ENCODE results near the gene ASPHD1. TPM values are rescaled to one million over a fixed set of nuclear protein-coding genes. Genes with fewer than 3 reads are reported as not detected.

The ASPHD1 gene
- polyA plus RNA-seq, 3 donors: not detected

DNA sequence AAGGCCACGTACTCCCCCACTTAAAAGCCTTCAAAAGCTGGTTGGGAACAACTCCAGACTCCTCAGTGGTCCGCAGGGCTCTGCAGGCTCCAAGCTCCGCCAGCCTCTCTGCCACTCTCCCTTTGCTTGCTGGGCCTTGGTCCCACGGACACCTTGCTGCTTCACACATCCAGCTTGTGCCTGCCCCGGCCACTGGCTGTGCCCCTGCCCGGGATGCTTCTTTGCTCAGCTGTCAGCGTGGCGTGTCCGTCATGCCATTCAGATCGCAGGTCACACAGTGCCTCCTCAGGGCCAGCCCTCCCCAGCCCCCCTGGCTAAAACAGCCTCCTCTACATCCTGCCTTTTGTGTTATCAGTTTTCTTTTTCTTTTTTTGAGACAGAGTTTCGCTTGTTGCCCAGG, 11.8 kb downstream of the ASPHD1 start:
- H3K27me3 Mint-ChIP-seq (ENCODE audit: low read depth in 3 of 3): no peaks in the 10 kb centered on the region

DNA sequence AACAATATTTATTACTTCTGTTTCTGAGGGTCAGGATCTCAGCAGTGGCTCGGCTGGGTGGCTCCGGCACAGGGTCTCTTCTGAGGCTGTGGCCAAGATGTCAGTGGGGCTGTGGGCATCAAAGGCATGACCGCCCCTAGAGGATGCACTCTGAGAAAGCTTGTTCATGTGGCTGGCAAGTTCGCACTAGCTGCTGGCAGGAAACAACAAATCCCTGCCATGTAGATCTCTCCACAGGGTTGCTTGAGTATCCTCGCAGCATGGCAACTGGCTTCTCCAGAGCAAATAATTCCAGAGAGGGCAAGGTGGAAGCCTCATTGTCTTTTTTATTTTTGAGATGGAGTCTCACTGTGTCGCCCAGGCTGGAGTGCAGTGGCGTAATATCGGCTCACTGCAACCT, 13.2 kb downstream of the ASPHD1 start:
- peaks cover 16% of the 10 kb centered on the region for H3K4me1 Mint-ChIP-seq
- peaks cover 7% of the 10 kb centered on the region for H4K20me1 ChIP-seq (ENCODE audit: insufficient read depth, low read length)
- no peak overlapping the region for H3K4me2 ChIP-seq (replicated peaks; ENCODE audit: extremely low read depth, low read length, poor library complexity, severe bottlenecking)
- intact Hi-C loops (cut with micrococcal nuclease): no loop called here
- 95% methylated on average over 3 of the region's 8 CpGs for WGBS (ENCODE audit: insufficient coverage)
- H3K79me2 ChIP-seq (ENCODE audit: insufficient read depth, low read length): no peaks in the 10 kb centered on the region
- peaks cover 47 to 54% of the 10 kb centered on the region in 2 donors for H3K36me3 Mint-ChIP-seq
- no peak overlapping the region for H3K27ac Mint-ChIP-seq
- no peak overlapping the region for H3K4me3 Mint-ChIP-seq
- no peak overlapping the region for H3K27ac ChIP-seq (ENCODE audit: low read depth in 1 of 2, low read length in 2 of 2)
- DNase-seq: no peak
- H3K27me3 ChIP-seq (ENCODE audit: control insufficient read depth in 2 of 2, insufficient read depth in 2 of 2, low read length in 2 of 2): no peaks in the 10 kb centered on the region
- H3K9me3 Mint-ChIP-seq: peaks cover 0 to 2% (median 0%) of the 10 kb centered on the region in 7 donors
- TF ChIP-seq, protein P1, sequence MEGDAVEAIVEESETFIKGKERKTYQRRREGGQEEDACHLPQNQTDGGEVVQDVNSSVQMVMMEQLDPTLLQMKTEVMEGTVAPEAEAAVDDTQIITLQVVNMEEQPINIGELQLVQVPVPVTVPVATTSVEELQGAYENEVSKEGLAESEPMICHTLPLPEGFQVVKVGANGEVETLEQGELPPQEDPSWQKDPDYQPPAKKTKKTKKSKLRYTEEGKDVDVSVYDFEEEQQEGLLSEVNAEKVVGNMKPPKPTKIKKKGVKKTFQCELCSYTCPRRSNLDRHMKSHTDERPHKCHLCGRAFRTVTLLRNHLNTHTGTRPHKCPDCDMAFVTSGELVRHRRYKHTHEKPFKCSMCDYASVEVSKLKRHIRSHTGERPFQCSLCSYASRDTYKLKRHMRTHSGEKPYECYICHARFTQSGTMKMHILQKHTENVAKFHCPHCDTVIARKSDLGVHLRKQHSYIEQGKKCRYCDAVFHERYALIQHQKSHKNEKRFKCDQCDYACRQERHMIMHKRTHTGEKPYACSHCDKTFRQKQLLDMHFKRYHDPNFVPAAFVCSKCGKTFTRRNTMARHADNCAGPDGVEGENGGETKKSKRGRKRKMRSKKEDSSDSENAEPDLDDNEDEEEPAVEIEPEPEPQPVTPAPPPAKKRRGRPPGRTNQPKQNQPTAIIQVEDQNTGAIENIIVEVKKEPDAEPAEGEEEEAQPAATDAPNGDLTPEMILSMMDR (IDR thresholded peaks at IDR 0.05): no peak
- no peak overlapping the region for H3K9ac ChIP-seq (ENCODE audit: insufficient read depth, low read length, poor library complexity, severe bottlenecking)
- H3K36me3 ChIP-seq (replicated peaks in 1 of 2; ENCODE audit: control insufficient read depth in 1 of 2, insufficient read depth in 2 of 2, low read length in 2 of 2): peaks cover 16 to 49% of the 10 kb centered on the region in 2 donors
- H3K9me3 ChIP-seq (replicated peaks in 1 of 2; ENCODE audit: control insufficient read depth in 1 of 2, insufficient read depth in 1 of 2, low read length in 2 of 2): no peaks in the 10 kb centered on the region
- no peaks in the 10 kb centered on the region for H3K27me3 Mint-ChIP-seq (ENCODE audit: low read depth in 3 of 3)
- no peak overlapping the region for H2AFZ ChIP-seq (ENCODE audit: insufficient read depth, low read depth, low read length, poor library complexity, severe bottlenecking)
- H3K4me1 ChIP-seq (ENCODE audit: control insufficient read depth in 1 of 2, insufficient read depth in 2 of 2, low read length in 2 of 2): peaks cover 14 to 16% of the 10 kb centered on the region in 2 donors
- H3K4me3 ChIP-seq (replicated peaks in 1 of 3; ENCODE audit: low read depth in 2 of 3, low read length in 3 of 3): no peak overlapping the region

More for the DNA sequence above, 11.8 kb downstream of the ASPHD1 start:
- TF ChIP-seq, protein P1 (IDR thresholded peaks at IDR 0.05): no peak
- no peak overlapping the region for H2AFZ ChIP-seq (ENCODE audit: insufficient read depth, low read depth, low read length, poor library complexity, severe bottlenecking)
- H3K27me3 ChIP-seq (ENCODE audit: control insufficient read depth in 2 of 2, insufficient read depth in 2 of 2, low read length in 2 of 2): no peaks in the 10 kb centered on the region
- no peak overlapping the region for H3K4me2 ChIP-seq (replicated peaks; ENCODE audit: extremely low read depth, low read length, poor library complexity, severe bottlenecking)
- H3K27ac ChIP-seq (ENCODE audit: low read depth in 1 of 2, low read length in 2 of 2): no peak overlapping the region
- peaks cover 9 to 38% of the 10 kb centered on the region in 2 donors for H3K36me3 ChIP-seq (replicated peaks in 1 of 2; ENCODE audit: control insufficient read depth in 1 of 2, insufficient read depth in 2 of 2, low read length in 2 of 2)
- no peaks in the 10 kb centered on the region for H3K79me2 ChIP-seq (ENCODE audit: insufficient read depth, low read length)
- H3K27ac Mint-ChIP-seq: peak overlapping the region in 2 of 7 donors; percentile 26 to 66
- DNase-seq: no peak
- H3K4me1 ChIP-seq (ENCODE audit: control insufficient read depth in 1 of 2, insufficient read depth in 2 of 2, low read length in 2 of 2): peaks cover 14 to 16% of the 10 kb centered on the region in 2 donors
- 95% methylated on average over 10 of the region's 11 CpGs for WGBS (ENCODE audit: insufficient coverage)
- peaks cover 42 to 51% of the 10 kb centered on the region in 2 donors for H3K36me3 Mint-ChIP-seq
- no peak overlapping the region for H3K4me3 Mint-ChIP-seq
- H3K4me1 Mint-ChIP-seq: peaks cover 16% of the 10 kb centered on the region
- H3K9me3 Mint-ChIP-seq: peaks cover 0 to 2% (median 0%) of the 10 kb centered on the region in 7 donors
- no peak overlapping the region for H3K4me3 ChIP-seq (replicated peaks in 1 of 3; ENCODE audit: low read depth in 2 of 3, low read length in 3 of 3)
- H4K20me1 ChIP-seq (ENCODE audit: insufficient read depth, low read length): peaks cover 5% of the 10 kb centered on the region
- intact Hi-C loops (cut with micrococcal nuclease): no loop called here
- no peaks in the 10 kb centered on the region for H3K9me3 ChIP-seq (replicated peaks in 1 of 2; ENCODE audit: control insufficient read depth in 1 of 2, insufficient read depth in 1 of 2, low read length in 2 of 2)
- H3K9ac ChIP-seq (ENCODE audit: insufficient read depth, low read length, poor library complexity, severe bottlenecking): no peak overlapping the region

Data from CD14-positive monocyte (primary cell).